Hindlimb muscle (tissue), 1 donor: ENCODE data around the gene GRN. TPM values are rescaled to one million over a fixed set of nuclear protein-coding genes. Genes with fewer than 3 reads are reported as not detected.
A peak's percentile ranks its signal among the peaks of the same experiment; 100 is the strongest.
"Not testable (repeated sequence)": the region's sequence is repeated elsewhere in the genome, so short reads cannot be mapped to it uniquely, and the experiment has no call there.

ENCODE experiments used
- DNase-seq: peaks from one replicate; pipeline ENCODE4 v3.0.0-alpha.2; 2013
- polyA plus RNA-seq: library from polyadenylated mRNA; unstranded; fragments of 120-200 nt; gene quantifications from one replicate; pipeline ENCODE4 v1.2.1, GENCODE V29; 2013; ENCODE audit not compliant: insufficient read length

Gene GRN
- polyA plus RNA-seq, 1 donor, result 277 TPM

DNA sequence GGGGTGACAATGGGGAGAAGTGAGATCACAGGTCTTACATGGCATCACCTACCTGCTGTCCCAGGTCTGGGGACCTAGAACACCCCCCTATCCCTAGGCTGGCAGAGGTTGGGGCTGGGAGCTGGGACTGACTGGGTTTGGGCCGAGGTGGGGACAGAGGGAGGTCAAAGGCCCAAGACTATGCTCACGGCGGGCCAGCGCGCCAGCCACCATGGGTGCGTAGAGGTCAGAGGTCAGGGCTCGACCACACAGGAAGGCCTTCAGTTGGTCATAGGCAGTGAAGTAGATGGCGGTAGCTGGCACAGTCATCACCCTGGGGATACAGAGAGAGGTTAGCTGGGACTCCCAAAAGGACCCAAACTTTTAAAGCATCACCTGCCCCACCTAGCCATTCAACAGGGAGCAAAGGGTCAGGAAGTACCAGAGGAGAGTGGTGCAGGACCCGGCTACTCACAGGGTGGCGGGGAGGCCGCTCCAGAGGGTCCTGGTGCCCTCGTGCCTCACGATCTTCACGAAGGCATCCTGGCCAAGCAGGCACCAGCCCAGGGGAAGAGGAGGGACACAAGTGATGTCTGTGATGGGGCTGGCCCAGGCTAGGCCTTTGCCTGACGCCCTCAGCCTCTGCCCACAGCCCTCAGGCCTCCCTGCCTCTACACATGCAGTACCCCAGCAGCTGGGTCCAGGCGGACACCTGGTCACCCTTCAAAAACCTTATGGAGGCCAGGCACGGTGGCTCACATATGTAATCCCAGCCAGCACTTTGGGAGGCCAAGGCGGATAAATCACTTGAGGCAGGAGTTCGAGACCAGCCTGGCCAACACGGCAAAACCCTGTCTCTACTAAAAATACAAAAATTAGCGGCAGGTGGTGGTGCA lies 23.6 kb upstream of the GRN start:
- no peak for DNase-seq

- DNase-seq, result no peak
These were observed 22.7 kb upstream of the GRN start for GRCh38 chr17:44322236-44322895.

GRCh38 chr17:44323359-44324091 lies 21.6 kb upstream of the GRN start:
- DNase-seq, result no peak

GRCh38 chr17:44324092-44324570 lies 21.0 kb upstream of the GRN start:
- no peak for DNase-seq

GRCh38 chr17:44324571-44325275 lies 20.4 kb upstream of the GRN start, which contains the start of gene SLC25A39:
Gene SLC25A39 (minus strand): TSS chr17:44324823. CDS start chr17:44323562, 1,261 bp downstream.
- DNase-seq, result peak; percentile 95

DNA sequence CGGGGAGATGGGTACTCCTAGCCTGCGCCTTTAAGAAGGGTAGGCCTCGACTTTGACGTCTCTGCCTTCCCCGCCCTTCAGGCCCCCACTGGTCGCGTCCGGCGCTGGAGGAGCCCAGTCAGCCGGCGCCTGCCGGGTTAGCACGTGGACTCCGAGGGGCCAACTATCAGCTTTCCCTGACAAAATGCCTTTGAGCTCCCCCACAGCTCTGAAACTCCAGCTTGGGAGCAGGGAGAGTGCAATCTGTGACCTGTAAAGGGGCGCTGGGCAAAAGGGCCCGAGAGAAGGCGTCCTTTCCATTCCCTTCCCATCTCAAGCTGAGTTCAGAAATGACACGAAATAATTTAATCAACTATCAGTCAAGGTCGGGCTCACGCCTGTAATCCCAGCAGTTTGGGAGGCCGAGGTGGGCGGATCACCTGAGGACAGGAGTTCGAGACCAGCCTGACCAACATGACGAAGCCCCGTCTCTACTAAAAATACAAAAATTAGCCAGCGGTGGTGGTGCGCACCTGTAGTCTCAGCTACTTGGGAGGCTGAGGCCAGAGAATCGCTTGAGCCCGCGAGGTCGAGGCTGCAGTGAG lies 18.1 kb upstream of the GRN start:
- peak; percentile 97 for DNase-seq

- DNase-seq, result no peak
These were observed 17.2 kb upstream of the GRN start for GRCh38 chr17:44327715-44328449.

GRCh38 chr17:44329516-44329915 lies 15.6 kb upstream of the GRN start:
- not testable (repeated sequence) for DNase-seq

DNA sequence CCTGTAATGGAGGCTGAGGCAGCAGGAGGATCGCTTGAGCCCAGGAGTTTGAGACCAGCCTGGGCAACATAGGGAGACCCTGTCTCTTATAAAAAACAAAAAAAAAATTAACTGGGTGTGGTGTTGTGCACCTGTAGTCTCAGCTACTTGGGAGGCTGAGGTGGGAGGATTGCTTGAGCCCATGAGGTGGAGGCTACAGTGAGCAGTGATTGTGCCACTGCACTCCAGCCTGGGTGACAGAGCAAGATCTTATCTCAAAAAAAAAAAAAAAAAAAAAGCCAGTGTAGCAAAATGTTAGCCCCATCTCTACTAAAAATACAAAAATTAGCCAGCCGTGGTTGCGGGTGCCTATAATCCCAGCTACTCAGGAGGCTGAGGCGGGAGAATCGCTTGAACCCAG lies 14.8 kb upstream of the GRN start:
- not testable (repeated sequence) for DNase-seq

GRCh38 chr17:44331249-44331760 lies 13.8 kb upstream of the GRN start:
- DNase-seq, result peak; percentile 73

- DNase-seq, result no peak
These were observed 11.7 kb upstream of the GRN start for GRCh38 chr17:44333371-44333770.

- DNase-seq, result no peak
These were observed 10.8 kb upstream of the GRN start for GRCh38 chr17:44334315-44334714.

DNA sequence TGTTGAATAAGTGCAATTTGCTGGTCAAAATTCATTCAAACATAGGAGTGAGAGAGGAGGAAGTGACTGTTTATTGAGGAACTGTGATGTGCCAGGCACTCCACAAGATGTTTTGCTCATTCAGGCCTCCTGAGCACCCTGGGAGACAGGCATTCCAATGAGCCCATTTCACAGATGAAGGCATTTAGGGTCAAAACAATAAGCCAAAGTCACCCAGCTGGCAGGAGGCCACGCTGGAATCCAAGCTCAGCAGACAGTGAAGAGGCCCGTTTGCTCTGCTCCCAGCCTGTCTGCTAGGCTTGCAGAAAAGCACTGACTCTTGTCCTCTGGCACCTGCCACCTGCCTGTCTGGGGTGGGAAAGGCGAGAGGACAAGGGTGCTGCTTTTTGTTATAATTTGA lies 10.4 kb upstream of the GRN start:
- DNase-seq, result no peak

GRCh38 chr17:44335564-44335963 lies 9.5 kb upstream of the GRN start:
- DNase-seq, result no peak

DNA sequence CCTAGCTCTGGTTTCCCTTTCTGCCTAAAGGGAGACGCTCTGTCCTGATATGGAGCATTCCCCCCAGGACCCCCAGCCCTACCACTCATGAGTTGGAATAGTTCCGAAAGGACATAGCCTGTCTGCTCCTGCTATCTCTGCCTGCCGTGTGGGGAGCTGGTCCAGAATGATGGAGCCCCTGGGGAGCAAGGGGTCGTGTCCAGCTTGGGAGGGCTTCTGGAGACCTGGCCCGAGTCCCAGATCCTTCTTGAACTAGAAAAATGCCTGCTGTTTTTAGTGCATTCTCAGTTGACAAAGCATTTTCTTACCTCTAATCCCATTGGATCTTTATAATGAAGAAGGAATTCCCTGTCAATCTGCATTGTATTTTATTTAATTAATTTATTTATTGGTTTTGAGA lies 9.1 kb upstream of the GRN start:
- DNase-seq, result no peak

DNA sequence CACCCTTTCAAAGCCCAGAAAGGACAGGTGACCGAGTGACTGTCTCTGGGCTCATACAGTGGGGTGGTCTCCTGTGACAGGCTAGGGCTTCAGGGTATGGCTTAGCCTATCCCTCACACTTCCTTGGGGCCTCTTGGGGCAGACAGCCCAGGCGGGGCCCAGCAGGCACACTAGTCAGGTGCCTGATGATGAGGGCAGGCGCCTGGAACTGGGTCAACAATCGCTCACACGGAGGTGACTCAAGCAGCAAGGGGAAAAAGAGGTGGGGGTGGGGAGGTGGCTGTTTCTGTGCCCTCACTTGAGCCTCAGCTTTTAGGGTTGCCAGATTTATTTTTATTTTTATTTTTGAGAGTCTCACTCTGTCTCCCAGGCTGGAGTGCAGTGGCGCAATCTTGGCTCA lies 6.4 kb upstream of the GRN start:
- no peak for DNase-seq

DNA sequence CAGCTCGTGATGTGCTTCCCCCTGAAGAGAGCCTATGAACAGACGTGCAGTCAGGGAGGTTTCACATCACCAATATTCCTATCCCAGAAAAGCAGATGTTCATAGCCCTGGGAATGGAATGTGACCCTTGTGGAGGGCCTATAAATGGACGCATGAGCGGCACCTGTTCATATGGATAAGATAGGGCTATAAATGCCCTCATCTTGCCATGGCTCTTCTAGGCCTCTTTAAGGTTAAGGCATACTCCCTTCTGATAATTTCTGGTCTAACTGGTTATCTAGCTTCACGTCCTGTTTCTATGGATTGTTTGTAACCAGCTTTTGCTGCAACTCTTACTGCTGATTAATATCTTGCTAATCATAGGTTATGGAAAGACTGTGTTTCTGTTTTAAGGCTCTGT lies 4.5 kb upstream of the GRN start:
- DNase-seq, result not testable (repeated sequence)

DNA sequence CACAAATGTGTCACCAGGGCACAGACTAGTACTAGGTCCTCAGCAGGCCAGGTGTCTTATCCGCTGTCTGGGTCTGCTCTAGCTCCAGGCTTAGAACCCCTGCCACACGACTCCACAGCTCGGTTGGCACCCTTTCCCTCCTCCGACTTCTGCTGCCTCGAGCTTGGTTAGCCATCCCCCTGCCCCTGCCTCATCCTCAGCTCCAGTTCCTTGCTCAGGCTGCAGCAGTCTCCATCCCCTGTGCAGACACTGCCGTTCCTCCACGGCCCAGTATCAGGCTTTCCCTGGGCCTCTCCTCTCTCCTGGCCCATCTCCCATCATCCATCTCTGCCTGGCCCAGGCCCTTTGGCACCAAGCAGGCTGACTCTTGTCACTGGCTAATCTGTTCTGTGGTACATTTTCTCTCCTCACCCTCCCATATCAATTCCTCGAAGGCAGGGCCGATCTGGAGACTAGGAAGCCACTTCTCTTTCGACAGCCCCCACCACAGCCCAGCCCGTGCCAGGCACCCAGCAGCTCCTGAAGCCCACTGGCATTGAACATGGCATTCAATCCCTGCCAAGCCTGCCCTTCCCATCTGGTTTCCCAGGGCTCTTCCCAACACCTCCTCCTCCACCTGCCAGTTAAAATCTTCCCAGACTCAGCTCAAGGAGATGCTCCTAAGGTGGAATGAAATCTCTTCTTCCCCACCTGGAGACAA lies 1.4 kb upstream of the GRN start:
- DNase-seq, result no peak

- no peak for DNase-seq
These were observed 438 bp downstream of the GRN start for GRCh38 chr17:44345454-44346026.
